Effector CD8-positive, alpha-beta T cell (primary cell): ENCODE results near the gene DHRSX.
"Not testable (repeated sequence)": the region's sequence is repeated elsewhere in the genome, so short reads cannot be mapped to it uniquely, and the experiment has no call there.

Experiments used
- DNase-seq: peaks from one replicate; lab custom pipeline; 2025; lab: John Stamatoyannopoulos, UW

The DHRSX gene

GRCh38 chrX:2351321-2351720 lies 149.5 kb downstream of the DHRSX start:
- DNase-seq: no peak

- not testable (repeated sequence) for DNase-seq
These were observed 150.1 kb downstream of the DHRSX start for GRCh38 chrX:2350703-2351102.

- DNase-seq: not testable (repeated sequence)
These were observed 150.7 kb downstream of the DHRSX start for GRCh38 chrX:2350036-2350435.

- DNase-seq: no peak
These were observed 152.6 kb downstream of the DHRSX start for GRCh38 chrX:2348211-2348610.

- DNase-seq: no peak
These were observed 154.6 kb downstream of the DHRSX start for GRCh38 chrX:2346158-2346557.

- no peak for DNase-seq
These were observed 155.2 kb downstream of the DHRSX start for GRCh38 chrX:2345562-2345961.

GRCh38 chrX:2343413-2343812 lies 157.4 kb downstream of the DHRSX start:
- no peak for DNase-seq

- no peak for DNase-seq
These were observed 157.9 kb downstream of the DHRSX start for GRCh38 chrX:2342874-2343273.

- DNase-seq: no peak
These were observed 158.5 kb downstream of the DHRSX start for GRCh38 chrX:2342281-2342688.

GRCh38 chrX:2340991-2341390 lies 159.8 kb downstream of the DHRSX start:
- no peak for DNase-seq

GRCh38 chrX:2336181-2336580 lies 164.6 kb downstream of the DHRSX start:
- DNase-seq: no peak

- no peak for DNase-seq
These were observed 166.5 kb downstream of the DHRSX start for GRCh38 chrX:2334237-2334636.

GRCh38 chrX:2332252-2332651 lies 168.5 kb downstream of the DHRSX start:
- no peak for DNase-seq

- no peak for DNase-seq
These were observed 169.9 kb downstream of the DHRSX start for GRCh38 chrX:2330910-2331309.

- no peak for DNase-seq
These were observed 170.3 kb downstream of the DHRSX start for GRCh38 chrX:2330487-2330886.

- no peak for DNase-seq
These were observed 173.4 kb downstream of the DHRSX start for GRCh38 chrX:2327423-2327822.

- DNase-seq: no peak
These were observed 175.5 kb downstream of the DHRSX start for GRCh38 chrX:2325076-2325784.

- DNase-seq: no peak
These were observed 176.6 kb downstream of the DHRSX start for GRCh38 chrX:2324151-2324550.

GRCh38 chrX:2321411-2321810 lies 179.4 kb downstream of the DHRSX start:
- no peak for DNase-seq

GRCh38 chrX:2320580-2321327 lies 180.0 kb downstream of the DHRSX start:
- DNase-seq: no peak

- no peak for DNase-seq
These were observed 180.7 kb downstream of the DHRSX start for GRCh38 chrX:2320089-2320488.

GRCh38 chrX:2318371-2318770 lies 182.4 kb downstream of the DHRSX start:
- no peak for DNase-seq

- no peak for DNase-seq
These were observed 183.2 kb downstream of the DHRSX start for GRCh38 chrX:2317527-2318055.
